Posterior vena cava (tissue), 2 donors: ENCODE measurements around the gene PODXL2. TPM values are rescaled to one million over a fixed set of nuclear protein-coding genes. Genes with fewer than 3 reads are reported as not detected.
A peak's percentile ranks its signal among the peaks of the same experiment; 100 is the strongest.
"Not testable (repeated sequence)": the region's sequence is repeated elsewhere in the genome, so short reads cannot be mapped to it uniquely, and the experiment has no call there.

ENCODE experiments used
- DNase-seq: peaks from one replicate; pipeline ENCODE4 v3.0.0-alpha.2; 2020; ENCODE audit warnings: low spot score
- intact Hi-C, 2 donors: fragments of 100-400 bp; cut with DNase I; formaldehyde crosslinking; loops; one replicate each; pipeline versions ENCODE4 v1.14.1 to v1.14.2; 2022 to 2023
- total RNA-seq, 2 donors: library from RNA; stranded (reverse); fragmentation: NEBNext Ultra II Directional; extraction: Animal tissue kit (Norgen Biotek cat#: 25700); gene quantifications; one replicate each; pipeline ENCODE4 v1.2.1, GENCODE V29; 2021
- donor health status: DM: yes; HTN: yes; CAD: no.
- donor health status: DM: yes; HTN: yes; CAD: no.

The PODXL2 gene
- total RNA-seq, 2 donors from 2014 or later = 2.0 to 2.5 TPM

- DNase-seq = no peak
- intact Hi-C loops = no loop called here
These were observed 28.1 kb upstream of the PODXL2 start for GRCh38 chr3:127600749-127601456.

GRCh38 chr3:127604035-127604434, 24.9 kb upstream of the PODXL2 start:
- no peak for DNase-seq
- intact Hi-C loops = no loop called here

DNA sequence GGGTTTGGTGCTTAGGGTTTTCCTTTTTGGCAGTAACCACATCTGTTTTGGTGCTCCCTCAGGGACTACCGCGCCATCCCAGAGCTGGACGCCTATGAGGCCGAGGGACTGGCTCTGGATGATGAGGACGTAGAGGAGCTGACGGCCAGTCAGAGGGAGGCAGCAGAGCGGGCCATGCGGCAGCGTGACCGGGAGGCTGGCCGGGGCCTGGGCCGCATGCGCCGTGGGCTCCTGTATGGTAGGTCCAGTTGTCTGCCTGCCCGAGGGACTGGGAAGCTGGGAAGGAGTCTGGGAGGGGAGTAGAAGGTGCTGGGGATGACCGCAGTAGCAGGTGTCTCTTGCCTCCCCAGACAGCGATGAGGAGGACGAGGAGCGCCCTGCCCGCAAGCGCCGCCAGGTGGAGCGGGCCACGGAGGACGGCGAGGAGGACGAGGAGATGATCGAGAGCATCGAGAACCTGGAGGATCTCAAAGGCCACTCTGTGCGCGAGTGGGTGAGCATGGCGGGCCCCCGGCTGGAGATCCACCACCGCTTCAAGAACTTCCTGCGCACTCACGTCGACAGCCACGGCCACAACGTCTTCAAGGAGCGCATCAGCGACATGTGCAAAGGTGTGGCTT, 24.3 kb upstream of the PODXL2 start:
- intact Hi-C loops = no loop called here
- no peak for DNase-seq

- DNase-seq, intact Hi-C loops: not testable (repeated sequence)
These were observed 23.4 kb upstream of the PODXL2 start for GRCh38 chr3:127605547-127605946.

DNA sequence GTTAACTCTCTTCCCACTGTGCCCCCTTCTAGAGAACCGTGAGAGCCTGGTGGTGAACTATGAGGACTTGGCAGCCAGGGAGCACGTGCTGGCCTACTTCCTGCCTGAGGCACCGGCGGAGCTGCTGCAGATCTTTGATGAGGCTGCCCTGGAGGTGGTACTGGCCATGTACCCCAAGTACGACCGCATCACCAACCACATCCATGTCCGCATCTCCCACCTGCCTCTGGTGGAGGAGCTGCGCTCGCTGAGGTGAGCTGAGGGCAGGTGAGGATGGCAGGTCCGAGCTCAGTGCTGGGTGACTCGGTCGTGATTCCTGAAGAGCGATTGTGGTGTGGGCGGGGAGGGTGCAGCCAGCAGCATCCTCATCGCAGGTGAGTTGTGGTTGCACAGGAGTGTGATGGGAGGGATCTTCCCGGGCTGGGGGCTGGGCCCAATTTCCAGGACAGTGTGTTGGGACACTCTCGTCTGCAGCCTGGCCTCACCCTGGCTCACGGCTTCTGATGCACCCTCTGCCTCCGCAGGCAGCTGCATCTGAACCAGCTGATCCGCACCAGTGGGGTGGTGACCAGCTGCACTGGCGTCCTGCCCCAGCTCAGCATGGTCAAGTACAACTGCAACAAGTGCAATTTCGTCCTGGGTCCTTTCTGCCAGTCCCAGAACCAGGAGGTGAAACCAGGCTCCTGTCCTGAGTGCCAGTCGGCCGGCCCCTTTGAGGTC, 22.7 kb upstream of the PODXL2 start:
- DNase-seq = no peak
- intact Hi-C loops = no loop called here

GRCh38 chr3:127606981-127607595, 21.9 kb upstream of the PODXL2 start:
- intact Hi-C loops = no loop called here
- DNase-seq = no peak

- DNase-seq = no peak
- intact Hi-C loops = no loop called here
These were observed 21.2 kb upstream of the PODXL2 start for GRCh38 chr3:127607675-127608361.

DNA sequence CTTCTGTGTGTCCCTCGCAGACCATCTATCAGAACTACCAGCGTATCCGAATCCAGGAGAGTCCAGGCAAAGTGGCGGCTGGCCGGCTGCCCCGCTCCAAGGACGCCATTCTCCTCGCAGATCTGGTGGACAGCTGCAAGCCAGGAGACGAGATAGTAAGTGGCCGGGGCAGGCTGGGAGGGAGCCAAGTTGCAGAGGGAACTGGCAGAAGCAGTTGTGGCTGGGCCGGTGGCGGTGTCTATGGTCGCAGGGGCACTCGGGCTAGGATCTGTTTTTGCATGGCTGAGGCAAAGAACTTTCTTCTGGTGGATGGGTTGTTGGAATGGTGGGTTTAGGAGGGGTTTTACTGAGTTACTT, 20.6 kb upstream of the PODXL2 start:
- DNase-seq = peak; percentile 80
- intact Hi-C loops = no loop called here

DNA sequence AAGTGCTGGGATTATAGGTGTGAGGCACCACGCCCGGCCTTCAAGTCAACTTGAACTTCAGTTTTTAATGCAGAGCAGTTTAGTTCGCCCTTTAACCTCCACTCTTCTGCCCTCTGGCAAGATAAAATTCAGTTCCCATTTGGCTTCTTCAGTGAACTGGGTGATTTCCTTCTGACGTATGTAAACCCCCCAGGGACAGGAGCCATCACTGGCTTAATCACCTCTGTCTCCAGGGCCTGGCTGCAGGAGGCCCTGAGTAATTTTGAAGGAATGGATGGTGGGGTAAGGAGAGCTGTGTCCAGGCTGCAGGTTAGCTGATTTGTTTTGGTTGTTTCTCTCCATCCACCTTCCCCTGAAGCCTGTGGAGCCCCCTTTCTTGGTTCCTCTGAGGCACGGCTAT, 18.9 kb upstream of the PODXL2 start:
- intact Hi-C loops = no loop called here
- DNase-seq = no peak

DNA sequence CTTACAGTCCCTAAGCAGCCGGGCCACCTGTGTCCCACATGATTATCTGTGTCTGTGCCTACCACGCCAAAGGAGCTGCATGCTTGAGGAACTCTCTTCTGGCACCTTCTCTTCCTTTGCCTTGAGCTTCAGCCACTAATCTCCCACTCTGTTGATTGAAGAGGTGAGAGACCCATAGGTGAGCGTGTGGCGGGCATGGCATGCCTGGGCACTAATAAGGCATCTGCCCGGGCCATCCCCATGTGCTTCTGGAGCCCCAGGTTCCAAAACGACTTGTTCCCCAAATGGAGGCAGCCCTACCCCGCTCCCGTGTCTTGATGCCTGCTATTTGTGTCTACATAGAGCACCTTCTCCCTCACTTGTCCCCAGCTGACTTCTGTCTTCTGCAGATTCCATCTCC, 17.7 kb upstream of the PODXL2 start:
- peak; percentile 64 for DNase-seq
- intact Hi-C loops = no loop called here

DNA sequence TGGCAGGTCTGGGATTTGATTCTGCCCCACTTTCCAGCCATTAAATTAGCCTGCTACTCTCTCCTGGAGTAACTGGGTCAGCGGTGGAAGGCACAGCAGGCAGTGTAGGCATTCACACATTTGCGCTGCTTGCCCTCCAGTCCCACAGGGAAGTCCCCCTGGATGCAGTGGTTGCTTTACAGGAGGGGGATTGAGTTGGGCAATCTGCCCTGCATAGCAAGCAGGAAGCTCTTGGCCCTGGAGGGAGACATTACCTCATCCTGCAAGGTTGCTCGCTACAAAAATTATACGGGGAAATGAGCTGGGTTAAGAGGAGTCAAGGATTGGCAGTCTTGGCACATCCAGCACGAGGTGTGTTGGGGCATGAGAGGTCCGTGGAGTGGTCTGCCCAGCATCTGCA, 16.0 kb upstream of the PODXL2 start:
- intact Hi-C loops = no loop called here
- peak; percentile 36 for DNase-seq

DNA sequence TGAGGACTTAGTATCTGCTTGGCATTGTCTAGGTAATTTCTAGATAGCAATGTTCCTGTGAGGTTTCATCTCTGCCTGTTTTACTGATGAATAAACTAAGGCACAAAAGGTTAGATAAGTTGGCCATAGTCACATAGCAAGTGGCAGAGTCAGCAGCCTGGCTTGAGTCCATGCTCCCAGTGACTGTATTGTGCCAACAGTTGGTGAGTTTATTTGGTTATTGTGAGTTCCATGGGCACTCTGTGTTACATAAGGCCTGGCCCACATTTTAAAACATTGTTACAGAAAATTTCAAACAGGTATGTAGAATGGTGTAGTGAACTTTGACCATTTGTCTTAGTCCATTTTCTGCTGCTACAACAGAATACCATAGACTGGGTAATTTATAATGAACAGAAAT, 15.6 kb upstream of the PODXL2 start:
- intact Hi-C loops = no loop called here
- no peak for DNase-seq

- intact Hi-C loops = no loop called here
- DNase-seq = peak; percentile 52
These were observed 13.9 kb upstream of the PODXL2 start for GRCh38 chr3:127614928-127615589.

- intact Hi-C loops = no loop called here
- peak; percentile 44 for DNase-seq
These were observed 13.2 kb upstream of the PODXL2 start for GRCh38 chr3:127615631-127616305.

GRCh38 chr3:127616836-127617605, 12.0 kb upstream of the PODXL2 start:
- DNase-seq = no peak
- intact Hi-C loops = no loop called here

GRCh38 chr3:127618891-127619290, 10.1 kb upstream of the PODXL2 start:
- intact Hi-C loops = no loop called here
- peak; percentile 48 for DNase-seq

GRCh38 chr3:127620637-127621375, 8.2 kb upstream of the PODXL2 start:
- intact Hi-C loops = no loop called here
- DNase-seq = peak; percentile 73
